Fibroblast of lung (primary cell): Measurements from ENCODE around the gene DUSP5.

Experiments used
- CTCF ChIP-seq, 2 donors: IDR thresholded peaks in 1 of 2; conservative IDR thresholded peaks in 1 of 2; 1 replicate in 1 of 2; 2 replicates in 1 of 2; pipeline ENCODE4 v1.5.1; 2011 to 2012; ENCODE audit warnings: low read length in 2 of 2, control low read depth in 1 of 2, inconsistent platforms in 1 of 2, low read depth in 1 of 2, mild to moderate bottlenecking in 1 of 2
- EZH2 ChIP-seq: IDR thresholded peaks from 2 replicates; pipeline ENCODE4 v1.5.1; 2012; ENCODE audit warnings: low read length, control low read depth, mild to moderate bottlenecking; ENCODE audit errors: missing control alignments

GRCh38 chr10:110510730-110511129 is 13.0 kb downstream of the DUSP5 start:
- TF ChIP-seq EZH2 (no peak), CTCF (conservative IDR thresholded peaks at IDR 0.05 in 1 of 2, IDR thresholded peaks at IDR 0.05 in 1 of 2; ENCODE audit: low read depth in 1 of 2, low read length in 2 of 2) (no peak)
